DND-41 (cell line): ENCODE results near the gene APOL5.
"Not testable (repeated sequence)": the region's sequence is repeated elsewhere in the genome, so short reads cannot be mapped to it uniquely, and the experiment has no call there.

Source experiments
- ATAC-seq: fragments of 200-7000 bp; cut with Tn5 transposase; 3 replicates; pipeline ENCODE4 v1.9.1; 2021; ENCODE audit warnings: low read depth; ENCODE audit not compliant: insufficient read depth
- DNase-seq: peaks from one replicate; pipeline ENCODE4 v3.0.0-alpha.2; 2020
- H2AFZ ChIP-seq: 2 replicates; pipeline ENCODE4 v1.6.0; 2012; ENCODE audit warnings: low read depth, low read length
- H3K27ac ChIP-seq: 2 replicates; pipeline ENCODE4 v1.5.1; 2012; ENCODE audit warnings: low read length, inconsistent platforms
- H3K27me3 ChIP-seq: fragments of 200-600 bp; sonication (generic); 2 replicates; pipeline ENCODE4 v1.6.0; 2012; ENCODE audit warnings: low read length, mild to moderate bottlenecking, inconsistent platforms; ENCODE audit not compliant: insufficient read depth, poor library complexity
- H3K36me3 ChIP-seq: 2 replicates; pipeline ENCODE4 v1.5.1; 2012; ENCODE audit warnings: low read length, inconsistent platforms; ENCODE audit not compliant: insufficient read depth
- H3K4me1 ChIP-seq: 2 replicates; pipeline ENCODE4 v1.5.1; 2012; ENCODE audit warnings: mild to moderate bottlenecking, low read length; ENCODE audit not compliant: insufficient read depth
- H3K4me2 ChIP-seq: 2 replicates; pipeline ENCODE4 v1.6.0; 2012; ENCODE audit warnings: mild to moderate bottlenecking, moderate library complexity, low read length, inconsistent platforms; ENCODE audit not compliant: insufficient read depth
- H3K4me3 ChIP-seq, 2 experiments: fragments of 200-600 bp in 1 of 2; shearing (Covaris generic) in 1 of 2; 2 replicates each; pipeline ENCODE4 v1.5.1; 2012 to 2016; ENCODE audit warnings: inconsistent platforms in 2 of 2, low read length in 2 of 2, mild to moderate bottlenecking in 2 of 2, low read depth in 1 of 2, moderate library complexity in 1 of 2
- H3K79me2 ChIP-seq: 2 replicates; pipeline ENCODE4 v1.6.0; 2012; ENCODE audit warnings: low read length, inconsistent platforms; ENCODE audit not compliant: insufficient read depth
- H3K9ac ChIP-seq: 2 replicates; pipeline ENCODE4 v1.6.0; 2012; ENCODE audit warnings: low read depth, mild to moderate bottlenecking, inconsistent platforms, low read length, moderate library complexity
- H3K9me3 ChIP-seq: 2 replicates; pipeline ENCODE4 v1.5.1; 2012; ENCODE audit warnings: low read length, moderate library complexity, mild to moderate bottlenecking, inconsistent platforms; ENCODE audit not compliant: insufficient read depth, severe bottlenecking
- H4K20me1 ChIP-seq: 2 replicates; pipeline ENCODE4 v1.6.0; 2012; ENCODE audit warnings: low read length; ENCODE audit not compliant: insufficient read depth
- EZH2 ChIP-seq: IDR thresholded peaks from 3 replicates; pipeline ENCODE4 v1.6.1; 2012; ENCODE audit warnings: borderline replicate concordance, low read depth, mild to moderate bottlenecking, moderate library complexity, low read length, inconsistent platforms; ENCODE audit not compliant: severe bottlenecking
- TF ChIP-seq, protein P1 (sequence below): IDR thresholded peaks from 2 replicates; pipeline ENCODE4 v1.5.1; 2012; ENCODE audit warnings: borderline replicate concordance, low read length, moderate library complexity, mild to moderate bottlenecking; ENCODE audit not compliant: poor library complexity, severe bottlenecking; ENCODE audit errors: extremely low read depth

APOL5 gene, protein sequence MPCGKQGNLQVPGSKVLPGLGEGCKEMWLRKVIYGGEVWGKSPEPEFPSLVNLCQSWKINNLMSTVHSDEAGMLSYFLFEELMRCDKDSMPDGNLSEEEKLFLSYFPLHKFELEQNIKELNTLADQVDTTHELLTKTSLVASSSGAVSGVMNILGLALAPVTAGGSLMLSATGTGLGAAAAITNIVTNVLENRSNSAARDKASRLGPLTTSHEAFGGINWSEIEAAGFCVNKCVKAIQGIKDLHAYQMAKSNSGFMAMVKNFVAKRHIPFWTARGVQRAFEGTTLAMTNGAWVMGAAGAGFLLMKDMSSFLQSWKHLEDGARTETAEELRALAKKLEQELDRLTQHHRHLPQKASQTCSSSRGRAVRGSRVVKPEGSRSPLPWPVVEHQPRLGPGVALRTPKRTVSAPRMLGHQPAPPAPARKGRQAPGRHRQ

DNA sequence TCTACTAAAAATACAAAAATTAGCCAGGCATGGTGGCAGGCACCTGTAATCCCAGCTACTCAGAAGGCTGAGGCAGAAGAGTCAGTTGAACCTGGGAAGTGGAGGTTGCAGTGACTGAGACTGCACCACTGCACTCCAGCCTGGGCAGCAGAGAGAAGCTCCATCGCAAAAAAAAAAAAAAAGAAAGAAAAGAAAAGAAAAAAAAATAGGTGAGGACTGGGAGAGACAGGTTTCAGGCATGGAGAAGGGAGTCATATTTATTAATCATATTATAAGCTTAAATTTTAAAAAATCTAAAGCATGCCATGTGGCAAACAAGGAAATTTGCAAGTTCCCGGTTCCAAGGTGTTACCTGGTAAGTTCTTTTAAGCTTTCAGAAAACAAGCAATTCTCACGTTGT, at the start of gene APOL5:
Gene APOL5 (plus strand): TSS at position 301 of the 400 bp plus-strand sequence. CDS start 0 bp downstream, at position 301.
- TF ChIP-seq, protein P1, sequence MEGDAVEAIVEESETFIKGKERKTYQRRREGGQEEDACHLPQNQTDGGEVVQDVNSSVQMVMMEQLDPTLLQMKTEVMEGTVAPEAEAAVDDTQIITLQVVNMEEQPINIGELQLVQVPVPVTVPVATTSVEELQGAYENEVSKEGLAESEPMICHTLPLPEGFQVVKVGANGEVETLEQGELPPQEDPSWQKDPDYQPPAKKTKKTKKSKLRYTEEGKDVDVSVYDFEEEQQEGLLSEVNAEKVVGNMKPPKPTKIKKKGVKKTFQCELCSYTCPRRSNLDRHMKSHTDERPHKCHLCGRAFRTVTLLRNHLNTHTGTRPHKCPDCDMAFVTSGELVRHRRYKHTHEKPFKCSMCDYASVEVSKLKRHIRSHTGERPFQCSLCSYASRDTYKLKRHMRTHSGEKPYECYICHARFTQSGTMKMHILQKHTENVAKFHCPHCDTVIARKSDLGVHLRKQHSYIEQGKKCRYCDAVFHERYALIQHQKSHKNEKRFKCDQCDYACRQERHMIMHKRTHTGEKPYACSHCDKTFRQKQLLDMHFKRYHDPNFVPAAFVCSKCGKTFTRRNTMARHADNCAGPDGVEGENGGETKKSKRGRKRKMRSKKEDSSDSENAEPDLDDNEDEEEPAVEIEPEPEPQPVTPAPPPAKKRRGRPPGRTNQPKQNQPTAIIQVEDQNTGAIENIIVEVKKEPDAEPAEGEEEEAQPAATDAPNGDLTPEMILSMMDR: no peak
- no peak for TF ChIP-seq EZH2
- DNase-seq (no peak), ATAC-seq (no peak)
- H3K27ac ChIP-seq: no peak within 1 kb of the TSS
- H3K9me3 ChIP-seq: no peaks in the 10 kb centered on the region
- no peaks in the 10 kb centered on the region for H3K27me3 ChIP-seq
- no peak within 1 kb of the TSS for H3K9ac ChIP-seq
- H4K20me1 ChIP-seq: no peaks in the 10 kb centered on the region
- H3K4me3 ChIP-seq: no peak within 1 kb of the TSS
- no peaks in the 10 kb centered on the region for H3K36me3 ChIP-seq
- no peak within 1 kb of the TSS for H3K4me2 ChIP-seq
- H3K79me2 ChIP-seq: no peaks in the 10 kb centered on the region
- H2AFZ ChIP-seq: no peak within 1 kb of the TSS
- no peaks in the 10 kb centered on the region for H3K4me1 ChIP-seq

DNA sequence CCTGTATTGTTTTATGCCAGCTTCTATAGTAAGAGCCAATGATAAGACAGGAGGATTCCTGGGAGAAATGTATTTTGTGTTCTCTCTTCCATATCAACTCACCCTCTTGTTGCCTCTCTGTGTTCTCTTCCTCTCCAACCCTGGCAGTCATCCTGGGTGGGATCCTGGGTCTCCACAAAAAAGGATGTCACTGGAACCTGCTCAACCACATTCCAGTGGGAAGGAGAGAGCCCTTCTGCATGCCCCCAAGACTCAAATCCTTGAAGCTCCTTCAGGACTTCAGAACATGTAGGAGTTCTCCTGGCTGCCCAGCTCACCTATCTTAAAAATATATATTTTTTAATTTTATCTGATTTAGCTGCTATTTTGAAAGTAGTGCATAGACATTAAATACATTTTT, 43.3 kb upstream of the APOL5 start:
- no peak for TF ChIP-seq EZH2
- TF ChIP-seq, protein P1: no peak
- no peak overlapping the region for H3K27ac ChIP-seq
- H2AFZ ChIP-seq: no peak overlapping the region
- no peaks in the 10 kb centered on the region for H3K4me1 ChIP-seq
- ATAC-seq: no peak
- no peak for DNase-seq
- no peaks in the 10 kb centered on the region for H3K27me3 ChIP-seq
- peaks cover 4% of the 10 kb centered on the region for H3K9me3 ChIP-seq
- no peaks in the 10 kb centered on the region for H4K20me1 ChIP-seq
- H3K4me3 ChIP-seq: no peak overlapping the region
- H3K4me2 ChIP-seq: no peak overlapping the region
- no peaks in the 10 kb centered on the region for H3K36me3 ChIP-seq
- H3K9ac ChIP-seq: no peak overlapping the region
- no peaks in the 10 kb centered on the region for H3K79me2 ChIP-seq

DNA sequence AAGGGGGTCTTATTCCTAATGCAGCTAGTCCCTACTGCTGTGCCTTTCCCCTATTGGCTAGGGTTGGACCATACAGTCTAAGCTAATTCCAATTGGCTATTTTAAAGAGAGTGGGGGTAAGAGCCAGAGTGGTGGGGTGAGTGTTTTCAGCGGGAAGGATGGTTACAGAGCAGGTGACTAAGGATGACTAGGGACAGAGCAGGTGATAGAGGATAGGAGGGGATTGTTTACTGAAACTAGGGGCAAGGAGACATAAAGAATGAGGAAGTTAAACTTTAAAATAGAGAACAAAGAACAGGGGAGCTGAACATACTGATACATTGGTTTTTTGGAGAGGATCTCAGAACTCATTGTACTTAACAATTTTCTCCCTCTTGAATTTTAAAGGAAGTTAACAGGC, 41.6 kb upstream of the APOL5 start:
- H3K9ac ChIP-seq, H3K27ac ChIP-seq, H3K36me3 ChIP-seq, H3K27me3 ChIP-seq, H3K4me2 ChIP-seq, ATAC-seq, H2AFZ ChIP-seq, H3K9me3 ChIP-seq, H3K79me2 ChIP-seq, H3K4me1 ChIP-seq, H4K20me1 ChIP-seq, H3K4me3 ChIP-seq, DNase-seq: not testable (repeated sequence)

DNA sequence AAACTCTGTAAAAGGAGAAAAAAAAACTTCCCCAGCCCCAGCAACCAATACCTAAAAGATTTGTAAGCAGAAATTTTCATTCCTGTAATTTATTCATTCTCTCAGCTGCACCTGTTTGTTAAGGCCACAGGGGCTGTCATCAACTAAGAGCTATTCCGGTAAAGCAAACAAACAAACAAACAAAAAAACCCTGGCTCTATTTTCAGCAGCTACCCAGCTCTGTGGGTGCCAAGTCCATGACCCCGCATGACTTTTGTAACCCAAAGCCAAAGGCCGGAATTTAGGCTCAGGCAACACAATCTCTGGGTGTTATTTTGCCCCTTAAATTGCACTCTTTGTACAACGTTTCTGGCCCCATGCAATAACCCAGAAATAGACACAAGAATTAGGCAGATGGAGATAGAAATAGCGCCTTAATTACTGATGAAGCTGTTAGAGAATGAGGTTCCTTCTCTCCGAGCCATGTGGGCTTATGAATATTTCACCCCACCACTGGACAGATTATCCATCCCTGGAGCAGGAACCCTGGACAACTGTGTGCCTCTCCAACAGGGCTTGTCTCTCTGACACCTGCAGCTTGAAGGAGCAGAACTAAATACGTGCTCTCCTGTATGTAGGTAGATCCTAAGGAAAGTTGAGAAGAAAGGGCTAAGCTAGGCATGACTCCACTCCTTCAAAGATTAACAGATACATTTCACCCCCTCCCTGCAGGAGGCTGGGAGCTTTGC, 40.0 kb upstream of the APOL5 start:
- Histone ChIP-seq H3K4me1 (no peaks in the 10 kb centered on the region), H2AFZ (no peak overlapping the region), H3K36me3 (no peaks in the 10 kb centered on the region), H3K4me3 (no peak overlapping the region), H3K27ac (no peak overlapping the region), H4K20me1 (no peaks in the 10 kb centered on the region), H3K27me3 (no peaks in the 10 kb centered on the region), H3K4me2 (no peak overlapping the region), H3K9ac (no peak overlapping the region), H3K9me3 (peaks cover 16% of the 10 kb centered on the region), H3K79me2 (no peaks in the 10 kb centered on the region)
- TF ChIP-seq, protein P1: no peak
- TF ChIP-seq EZH2: no peak
- DNase-seq (no peak), ATAC-seq (no peak)
